Loucy (cell line): ENCODE data around the gene RXYLT1.

Experiments
- EZH2phosphoT487 ChIP-seq: fragments of 200-600 bp; IDR thresholded peaks from 2 replicates; pipeline ENCODE4 v1.6.1; 2018; ENCODE audit warnings: antibody characterized with exemption, mild to moderate bottlenecking, moderate library complexity, borderline replicate concordance
- TF ChIP-seq, protein P1 (sequence below): fragments of 200-600 bp; sonication (generic); conservative IDR thresholded peaks from 2 replicates; pipeline ENCODE4 v1.5.1; 2014; ENCODE audit warnings: mild to moderate bottlenecking, antibody characterized with exemption, low read length

- no peak for TF ChIP-seq EZH2phosphoT487
- TF ChIP-seq, protein P1, sequence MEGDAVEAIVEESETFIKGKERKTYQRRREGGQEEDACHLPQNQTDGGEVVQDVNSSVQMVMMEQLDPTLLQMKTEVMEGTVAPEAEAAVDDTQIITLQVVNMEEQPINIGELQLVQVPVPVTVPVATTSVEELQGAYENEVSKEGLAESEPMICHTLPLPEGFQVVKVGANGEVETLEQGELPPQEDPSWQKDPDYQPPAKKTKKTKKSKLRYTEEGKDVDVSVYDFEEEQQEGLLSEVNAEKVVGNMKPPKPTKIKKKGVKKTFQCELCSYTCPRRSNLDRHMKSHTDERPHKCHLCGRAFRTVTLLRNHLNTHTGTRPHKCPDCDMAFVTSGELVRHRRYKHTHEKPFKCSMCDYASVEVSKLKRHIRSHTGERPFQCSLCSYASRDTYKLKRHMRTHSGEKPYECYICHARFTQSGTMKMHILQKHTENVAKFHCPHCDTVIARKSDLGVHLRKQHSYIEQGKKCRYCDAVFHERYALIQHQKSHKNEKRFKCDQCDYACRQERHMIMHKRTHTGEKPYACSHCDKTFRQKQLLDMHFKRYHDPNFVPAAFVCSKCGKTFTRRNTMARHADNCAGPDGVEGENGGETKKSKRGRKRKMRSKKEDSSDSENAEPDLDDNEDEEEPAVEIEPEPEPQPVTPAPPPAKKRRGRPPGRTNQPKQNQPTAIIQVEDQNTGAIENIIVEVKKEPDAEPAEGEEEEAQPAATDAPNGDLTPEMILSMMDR: no peak
Measured at GRCh38 chr12:63836046-63836445, 56.3 kb downstream of the RXYLT1 start.
